AG10803 (cell line): ENCODE data around the gene RHBDD3.

ENCODE experiments used
- DNase-seq: peaks from one replicate; pipeline ENCODE4 v3.0.0; 2010; ENCODE audit warnings: low read depth
- H3K4me3 ChIP-seq: 2 replicates; pipeline ENCODE4 v1.5.1; 2011; ENCODE audit warnings: mild to moderate bottlenecking, low read length, control low read depth
- TF ChIP-seq, protein P1 (sequence below): conservative IDR thresholded peaks from 2 replicates; pipeline ENCODE4 v1.5.1; 2011; ENCODE audit warnings: mild to moderate bottlenecking, low read length, control low read depth, inconsistent platforms

The RHBDD3 gene

DNA sequence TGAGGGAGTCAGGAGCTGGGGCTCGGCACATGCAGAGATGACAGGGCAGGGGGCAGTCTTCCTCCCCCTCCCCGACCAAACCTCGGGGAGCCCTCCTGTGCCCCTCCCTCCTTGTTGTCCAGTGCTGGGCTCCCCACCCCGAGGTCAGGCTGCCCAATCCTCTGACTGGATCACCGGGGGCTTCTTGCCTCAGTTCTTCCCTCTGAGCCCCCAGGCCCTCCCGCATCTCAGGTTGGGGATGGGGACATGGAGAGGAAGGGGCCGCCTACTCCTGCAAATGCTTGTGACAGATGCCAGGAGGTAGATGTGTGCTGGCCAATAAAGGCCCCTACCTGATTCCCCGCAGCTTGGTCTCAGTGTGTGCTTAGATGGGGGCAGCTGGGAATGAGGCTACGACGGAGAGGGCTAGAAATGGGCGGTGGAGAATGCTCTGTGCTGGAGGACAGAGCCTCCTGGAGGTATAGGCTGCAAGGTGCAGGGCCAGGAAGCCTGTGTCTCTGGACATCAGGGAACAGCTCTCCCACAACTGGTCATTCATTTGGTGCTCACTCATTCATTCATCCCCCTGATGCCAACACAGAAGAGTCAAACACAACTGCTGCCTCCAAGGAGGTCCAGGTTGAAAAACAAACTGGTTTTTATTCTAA, 8.4 kb downstream of the RHBDD3 start:
- no peak for DNase-seq
- TF ChIP-seq, protein P1, sequence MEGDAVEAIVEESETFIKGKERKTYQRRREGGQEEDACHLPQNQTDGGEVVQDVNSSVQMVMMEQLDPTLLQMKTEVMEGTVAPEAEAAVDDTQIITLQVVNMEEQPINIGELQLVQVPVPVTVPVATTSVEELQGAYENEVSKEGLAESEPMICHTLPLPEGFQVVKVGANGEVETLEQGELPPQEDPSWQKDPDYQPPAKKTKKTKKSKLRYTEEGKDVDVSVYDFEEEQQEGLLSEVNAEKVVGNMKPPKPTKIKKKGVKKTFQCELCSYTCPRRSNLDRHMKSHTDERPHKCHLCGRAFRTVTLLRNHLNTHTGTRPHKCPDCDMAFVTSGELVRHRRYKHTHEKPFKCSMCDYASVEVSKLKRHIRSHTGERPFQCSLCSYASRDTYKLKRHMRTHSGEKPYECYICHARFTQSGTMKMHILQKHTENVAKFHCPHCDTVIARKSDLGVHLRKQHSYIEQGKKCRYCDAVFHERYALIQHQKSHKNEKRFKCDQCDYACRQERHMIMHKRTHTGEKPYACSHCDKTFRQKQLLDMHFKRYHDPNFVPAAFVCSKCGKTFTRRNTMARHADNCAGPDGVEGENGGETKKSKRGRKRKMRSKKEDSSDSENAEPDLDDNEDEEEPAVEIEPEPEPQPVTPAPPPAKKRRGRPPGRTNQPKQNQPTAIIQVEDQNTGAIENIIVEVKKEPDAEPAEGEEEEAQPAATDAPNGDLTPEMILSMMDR: no peak
- no peak overlapping the region for H3K4me3 ChIP-seq

DNA sequence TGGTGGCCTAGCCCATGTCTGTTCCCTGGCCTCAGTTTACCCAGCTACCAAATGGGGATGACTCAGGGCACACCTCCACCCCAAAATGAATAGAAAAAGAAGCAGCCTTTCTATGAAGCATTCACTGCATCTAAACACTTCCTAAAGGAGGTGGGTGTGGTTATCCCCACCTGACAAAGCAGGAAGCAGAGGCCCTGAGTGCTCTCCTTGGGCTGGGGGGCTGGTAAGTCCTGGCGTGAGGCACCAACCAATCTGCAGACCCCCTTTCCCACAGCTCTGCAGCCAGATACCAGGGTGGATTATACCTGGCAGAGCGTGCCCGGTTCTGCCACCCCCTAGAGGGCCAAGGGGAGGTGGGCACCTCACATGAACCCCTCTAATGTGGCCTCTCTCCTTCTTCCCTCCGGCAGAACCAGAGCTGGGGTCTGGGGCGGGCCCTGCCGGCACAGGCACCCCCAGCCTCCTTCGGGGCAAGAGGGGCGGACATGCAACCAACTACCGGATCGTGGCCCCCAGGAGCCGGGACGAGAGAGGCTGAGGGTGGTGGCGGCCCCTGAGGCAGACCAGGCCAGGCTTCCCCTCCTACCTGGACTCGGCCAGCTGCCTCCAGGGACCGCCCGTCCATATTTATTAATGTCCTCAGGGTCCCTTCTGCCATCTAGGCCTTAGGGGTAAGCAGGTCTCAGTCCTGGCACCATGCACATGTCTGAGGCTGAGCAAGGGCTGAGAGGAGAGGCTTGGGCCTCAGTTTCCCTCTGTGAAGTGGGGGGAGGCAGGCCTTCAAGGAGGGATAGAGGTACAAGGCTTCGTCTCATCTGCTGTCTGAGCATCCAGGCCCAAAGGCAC, 9.2 kb downstream of the RHBDD3 start:
- no peak for DNase-seq

DNA sequence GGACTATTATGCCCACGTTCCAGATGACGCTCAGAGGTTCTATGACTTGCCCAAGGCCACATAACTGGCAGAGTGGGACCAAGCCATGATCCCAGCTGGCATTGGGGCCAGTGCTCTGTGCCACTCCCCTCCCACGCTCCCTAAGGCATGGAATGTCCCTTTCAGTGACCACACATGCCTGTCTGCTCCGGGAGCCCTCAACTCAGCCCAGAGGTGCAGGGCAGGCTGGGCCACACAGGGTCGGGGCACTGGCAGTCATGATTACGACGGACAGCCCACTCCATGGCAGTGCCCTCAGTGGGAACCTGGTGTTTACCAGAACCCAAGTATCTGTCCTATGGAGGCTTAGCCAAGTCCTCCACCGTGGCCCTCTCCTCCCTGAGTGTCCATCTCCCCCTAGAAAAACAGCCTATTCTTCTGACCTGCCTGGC, 10.0 kb downstream of the RHBDD3 start:
- no peak overlapping the region for H3K4me3 ChIP-seq
- no peak for DNase-seq
- TF ChIP-seq, protein P1: no peak

More for the DNA sequence above, 9.2 kb downstream of the RHBDD3 start:
- H3K4me3 ChIP-seq: no peak overlapping the region
- TF ChIP-seq, protein P1: no peak

DNA sequence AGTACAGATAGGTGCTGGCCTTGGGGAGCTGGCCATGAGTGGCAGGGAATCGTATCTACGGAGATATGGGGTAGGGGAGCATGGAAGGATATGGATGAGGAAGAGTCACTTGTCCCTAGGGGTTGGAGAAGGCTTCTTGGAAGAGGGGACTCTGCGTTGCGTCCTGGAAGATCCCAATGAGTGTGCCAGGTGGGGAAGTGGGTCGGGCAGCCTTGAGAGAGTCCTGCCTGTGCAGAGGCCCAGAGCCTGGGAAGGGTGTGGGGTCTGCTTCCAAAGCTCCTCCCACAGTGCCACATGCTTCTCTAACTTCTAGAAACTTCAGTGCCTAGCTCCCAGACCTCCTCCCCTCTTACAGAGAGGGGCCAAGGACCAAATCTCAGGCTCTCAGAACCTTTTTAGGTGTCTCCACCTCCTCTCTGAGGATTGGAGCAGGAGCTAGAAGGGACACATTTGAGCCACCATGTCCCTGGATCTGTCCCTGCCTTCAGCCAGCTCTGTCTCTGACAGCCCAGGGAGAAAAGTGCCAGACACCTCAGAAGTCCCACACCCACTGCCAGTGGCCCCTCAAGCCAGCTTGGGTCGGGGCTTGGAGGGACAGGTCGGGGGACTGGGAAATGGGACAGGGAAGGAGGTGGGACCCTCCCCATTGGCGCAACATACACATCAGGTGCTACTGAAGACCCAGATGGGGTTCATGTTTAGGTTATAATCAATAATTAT, 11.0 kb downstream of the RHBDD3 start:
- no peak for DNase-seq
- no peak overlapping the region for H3K4me3 ChIP-seq
- TF ChIP-seq, protein P1: no peak

GRCh38 chr22:29255064-29255621, 12.6 kb downstream of the RHBDD3 start:
- TF ChIP-seq, protein P1: no peak
- no peak overlapping the region for H3K4me3 ChIP-seq
- no peak for DNase-seq

DNA sequence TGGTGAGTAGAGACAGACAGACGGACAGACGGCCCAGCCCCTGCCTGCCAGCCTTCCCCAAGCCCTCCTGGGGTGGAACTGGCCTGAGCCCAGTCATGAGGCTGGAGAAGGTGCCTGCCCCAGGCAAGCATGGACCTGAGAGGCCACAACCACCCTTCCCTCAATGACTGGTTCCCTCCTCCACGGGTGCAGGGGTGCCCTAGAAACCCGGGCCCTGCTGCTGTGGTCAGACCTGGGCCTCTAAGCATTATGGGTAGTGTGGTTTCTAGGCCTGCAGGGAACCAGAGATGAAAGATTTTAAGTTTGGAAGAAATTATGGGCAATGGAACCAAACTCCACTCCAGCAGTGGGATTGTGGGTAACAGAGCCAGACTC, 13.5 kb downstream of the RHBDD3 start:
- TF ChIP-seq, protein P1: no peak

More for the DNA sequence above, 13.5 kb downstream of the RHBDD3 start:
- DNase-seq: no peak
- H3K4me3 ChIP-seq: no peak overlapping the region
